ENCODE measurements around the gene STIL. TPM values are rescaled to one million over a fixed set of nuclear protein-coding genes. Genes with fewer than 3 reads are reported as not detected.

Gene STIL
- total RNA-seq, 1 donor from 2014 or later = 36.7 TPM

Other genes with a start within 250 kb of the STIL start
- gene CYP4Z1, start 246.9 kb downstream of the STIL start, total RNA-seq = not detected in 2 replicates
- not detected in 2 replicates for gene CYP4A22, start 176.7 kb downstream of the STIL start, total RNA-seq
- not detected in 2 replicates for gene PDZK1IP1, start 124.1 kb downstream of the STIL start, total RNA-seq
- gene TAL1, start 81.9 kb downstream of the STIL start, total RNA-seq = not detected in 2 replicates
- gene CMPK1, start 19.6 kb upstream of the STIL start, total RNA-seq = 100 and 101 TPM in 2 replicates
- not detected in 2 replicates for gene FOXE3, start 102.1 kb upstream of the STIL start, total RNA-seq
- 0.23 and 0.27 TPM in 2 replicates for gene FOXD2, start 123.9 kb upstream of the STIL start, total RNA-seq